ENCODE results near the gene CCDC92. TPM values are rescaled to one million over a fixed set of nuclear protein-coding genes. Genes with fewer than 3 reads are reported as not detected.

Gene CCDC92
- total and polyA plus RNA-seq, 3 donors from 2014 or later, result 63.6 to 140 (median 79.1) TPM

GRCh38 chr12:124019115-124019514 is 46.5 kb upstream of the CCDC92 start:
- H3K4me3 ChIP-seq, result no peak overlapping the region
- H3K27me3 ChIP-seq, result no peaks in the 10 kb centered on the region
- H3K27ac ChIP-seq, result no peak overlapping the region
- no peak for DNase-seq
- intact Hi-C loops (cut with DNase I; ENCODE audit: low total_unique reads), result no loop called here
- no peaks in the 10 kb centered on the region for H3K9me3 ChIP-seq
- no peak for TF ChIP-seq CTCF (IDR thresholded peaks at IDR 0.05)
- no peak for TF ChIP-seq POLR2A (IDR thresholded peaks at IDR 0.05)
- H3K36me3 ChIP-seq (ENCODE audit: low read depth, missing control alignments), result no peaks in the 10 kb centered on the region
- H3K4me1 ChIP-seq, result peaks cover 3% of the 10 kb centered on the region

DNA sequence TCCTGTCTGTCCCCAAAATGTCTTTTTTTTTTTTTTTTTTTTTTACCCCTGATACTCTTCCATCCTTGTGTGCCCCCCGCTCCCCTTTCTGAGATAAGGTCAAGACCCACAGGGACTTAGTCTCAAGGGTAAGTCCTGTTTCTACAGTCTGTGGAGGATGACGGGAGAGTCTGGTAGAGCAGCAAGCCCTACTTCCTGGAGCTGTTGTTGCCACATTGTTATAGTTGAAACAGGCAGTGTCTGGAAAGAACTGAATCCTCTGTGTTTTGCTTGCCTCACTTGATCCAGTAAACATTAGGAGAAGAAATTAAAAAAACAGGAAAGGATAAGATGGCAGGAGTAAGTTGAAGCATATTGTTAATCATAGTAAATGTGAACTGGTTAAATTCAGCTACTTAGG is 45.9 kb upstream of the CCDC92 start:
- intact Hi-C loops (cut with DNase I; ENCODE audit: low total_unique reads), result no loop called here
- TF ChIP-seq CTCF (IDR thresholded peaks at IDR 0.05), result no peak
- no peak for TF ChIP-seq POLR2A (IDR thresholded peaks at IDR 0.05)
- H3K27ac ChIP-seq, result no peak overlapping the region
- H3K4me1 ChIP-seq, result peaks cover 3% of the 10 kb centered on the region
- no peak for DNase-seq
- no peaks in the 10 kb centered on the region for H3K27me3 ChIP-seq
- no peak overlapping the region for H3K4me3 ChIP-seq
- H3K9me3 ChIP-seq, result no peaks in the 10 kb centered on the region
- H3K36me3 ChIP-seq (ENCODE audit: low read depth, missing control alignments), result no peaks in the 10 kb centered on the region
- WGBS, 2 donors, result 75% methylated on average over 2 of the region's 2 CpGs

GRCh38 chr12:124017064-124017463 is 44.4 kb upstream of the CCDC92 start:
- Histone ChIP-seq H3K27ac (no peak overlapping the region), H3K9me3 (no peaks in the 10 kb centered on the region), H3K27me3 (no peaks in the 10 kb centered on the region), H3K4me3 (no peak overlapping the region), H3K4me1 (peaks cover 3% of the 10 kb centered on the region), H3K36me3 (ENCODE audit: low read depth, missing control alignments) (no peaks in the 10 kb centered on the region)
- DNase-seq, result no peak
- no peak for TF ChIP-seq CTCF (IDR thresholded peaks at IDR 0.05)
- no peak for TF ChIP-seq POLR2A (IDR thresholded peaks at IDR 0.05)
- WGBS, 2 donors, result 90 to 98% methylated on average over 2 of the region's 2 CpGs
- intact Hi-C loops (cut with DNase I; ENCODE audit: low total_unique reads), result no loop called here

- H3K9me3 ChIP-seq, result no peaks in the 10 kb centered on the region
- H3K4me1 ChIP-seq, result peaks cover under 1% of the 10 kb centered on the region
- H3K27ac ChIP-seq, result no peak overlapping the region
- intact Hi-C loops (cut with DNase I; ENCODE audit: low total_unique reads), result no loop called here
- 83 to 90% methylated on average over 11 to 13 of the region's 13 CpGs for WGBS, 2 donors
- no peaks in the 10 kb centered on the region for H3K27me3 ChIP-seq
- H3K4me3 ChIP-seq, result no peak overlapping the region
- TF ChIP-seq CTCF (IDR thresholded peaks at IDR 0.05) (no peak), POLR2A (IDR thresholded peaks at IDR 0.05) (no peak)
- H3K36me3 ChIP-seq (ENCODE audit: low read depth, missing control alignments), result no peaks in the 10 kb centered on the region
- DNase-seq, result no peak
Observed at GRCh38 chr12:124015494-124016461, 43.1 kb upstream of the CCDC92 start.

GRCh38 chr12:124013073-124013472 is 40.4 kb upstream of the CCDC92 start:
- no peak overlapping the region for H3K4me3 ChIP-seq
- H3K36me3 ChIP-seq (ENCODE audit: low read depth, missing control alignments), result no peaks in the 10 kb centered on the region
- H3K9me3 ChIP-seq, result no peaks in the 10 kb centered on the region
- intact Hi-C loops (cut with DNase I; ENCODE audit: low total_unique reads), result no loop called here
- H3K4me1 ChIP-seq, result no peaks in the 10 kb centered on the region
- no peaks in the 10 kb centered on the region for H3K27me3 ChIP-seq
- 86 to 92% methylated on average over 7 of the region's 7 CpGs for WGBS, 2 donors
- no peak for DNase-seq
- no peak overlapping the region for H3K27ac ChIP-seq
- TF ChIP-seq CTCF (IDR thresholded peaks at IDR 0.05) (no peak), POLR2A (IDR thresholded peaks at IDR 0.05) (no peak)

Data from testis (tissue), 3 donors.